Left lung (tissue), 10 donors: ENCODE data around the gene C8B. TPM values are rescaled to one million over a fixed set of nuclear protein-coding genes. Genes with fewer than 3 reads are reported as not detected.

ENCODE experiments used
- ATAC-seq: fragments of 200-7000 bp; cut with Tn5 transposase; one replicate; pipeline ENCODE4 v1.9.1; 2020; ENCODE audit warnings: moderate library complexity
- DNase-seq, 4 donors: peaks; one replicate each; pipeline ENCODE4 v3.0.0-alpha.2; 2013 to 2020
- H3K27ac ChIP-seq, 2 donors: fragments of 200-600 bp; sonication (generic) in 1 of 2; one replicate each; pipeline versions ENCODE4 v1.5.0 to v1.8.0; 2020 to 2021
- H3K27me3 ChIP-seq, 2 donors: fragments of 200-600 bp; sonication (generic) in 1 of 2; one replicate each; pipeline versions ENCODE4 v1.5.0 to v1.8.0; 2020 to 2021
- H3K36me3 ChIP-seq, 2 donors: fragments of 200-600 bp; sonication (generic) in 1 of 2; one replicate each; pipeline versions ENCODE4 v1.5.0 to v1.8.0; 2020 to 2021
- H3K4me1 ChIP-seq, 2 donors: fragments of 200-600 bp; one replicate each; pipeline ENCODE4 v1.8.0; 2021
- H3K4me3 ChIP-seq, 2 donors: fragments of 200-600 bp; sonication (generic) in 1 of 2; one replicate each; pipeline versions ENCODE4 v1.5.0 to v1.8.0; 2020 to 2021; ENCODE audit warnings: mild to moderate bottlenecking in 1 of 2
- H3K9me3 ChIP-seq, 2 donors: fragments of 200-600 bp; sonication (generic) in 1 of 2; one replicate each; pipeline versions ENCODE4 v1.5.0 to v1.8.0; 2020 to 2021
- intact Hi-C, 2 donors: fragments of 100-400 bp; cut with DNase I; formaldehyde crosslinking; loops; one replicate each; pipeline versions ENCODE4 v1.11.2 to v1.14.2; 2022
- polyA plus RNA-seq, 6 donors: library from polyadenylated mRNA; unstranded; fragments of 120-200 nt; gene quantifications; one replicate each; pipeline ENCODE4 v1.2.1, GENCODE V29; 2013; ENCODE audit not compliant: insufficient read length in 6 of 6
- total RNA-seq, 2 donors: library from RNA; stranded (reverse); fragmentation: NEBNext Ultra II Directional; extraction: Animal tissue kit (Norgen Biotek cat#: 25700); gene quantifications; one replicate each; pipeline ENCODE4 v1.2.1, GENCODE V29; 2021
- TF ChIP-seq, protein P1 (sequence below), 2 donors: fragments of 200-600 bp; sonication (generic) in 1 of 2; IDR thresholded peaks; one replicate each; pipeline versions ENCODE4 v1.5.0 to v1.8.0; 2021; ENCODE audit warnings: antibody characterized with exemption in 2 of 2
- donor health status: DM: no; HTN: yes; CAD: no.
- donor health status: DM: no; HTN: no; CAD: no.

C8B gene
- total and polyA plus RNA-seq, 8 donors: 0.09 to 0.71 (median 0.18) TPM; not detected in 2

DNA sequence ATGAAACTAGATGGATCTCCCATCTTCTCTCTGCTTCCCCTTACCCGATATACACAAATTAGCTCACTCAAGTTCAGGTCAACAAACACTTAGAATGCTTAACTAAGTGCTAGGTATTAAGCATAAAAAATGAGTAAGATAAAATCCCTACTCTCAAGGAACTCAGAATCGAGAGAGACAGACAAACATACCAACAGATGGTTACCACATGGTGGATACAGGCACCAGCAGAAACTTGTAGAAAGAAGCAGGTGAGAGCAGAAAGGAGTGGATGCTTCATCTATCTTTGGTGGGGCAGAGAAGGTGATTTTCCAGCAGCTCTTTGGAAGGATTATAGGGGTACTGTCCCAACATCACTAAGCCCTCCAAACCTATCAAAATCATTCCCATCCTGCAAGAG is 32.2 kb downstream of the C8B start:
- Histone ChIP-seq H3K4me1 (no peaks in the 10 kb centered on the region), H3K27ac (no peak overlapping the region), H3K4me3 (no peak overlapping the region), H3K36me3 (no peaks in the 10 kb centered on the region), H3K27me3 (no peaks in the 10 kb centered on the region), H3K9me3 (no peaks in the 10 kb centered on the region)
- intact Hi-C loops: no loop called here
- ATAC-seq (no peak), DNase-seq (no peak)
- TF ChIP-seq, protein P1, sequence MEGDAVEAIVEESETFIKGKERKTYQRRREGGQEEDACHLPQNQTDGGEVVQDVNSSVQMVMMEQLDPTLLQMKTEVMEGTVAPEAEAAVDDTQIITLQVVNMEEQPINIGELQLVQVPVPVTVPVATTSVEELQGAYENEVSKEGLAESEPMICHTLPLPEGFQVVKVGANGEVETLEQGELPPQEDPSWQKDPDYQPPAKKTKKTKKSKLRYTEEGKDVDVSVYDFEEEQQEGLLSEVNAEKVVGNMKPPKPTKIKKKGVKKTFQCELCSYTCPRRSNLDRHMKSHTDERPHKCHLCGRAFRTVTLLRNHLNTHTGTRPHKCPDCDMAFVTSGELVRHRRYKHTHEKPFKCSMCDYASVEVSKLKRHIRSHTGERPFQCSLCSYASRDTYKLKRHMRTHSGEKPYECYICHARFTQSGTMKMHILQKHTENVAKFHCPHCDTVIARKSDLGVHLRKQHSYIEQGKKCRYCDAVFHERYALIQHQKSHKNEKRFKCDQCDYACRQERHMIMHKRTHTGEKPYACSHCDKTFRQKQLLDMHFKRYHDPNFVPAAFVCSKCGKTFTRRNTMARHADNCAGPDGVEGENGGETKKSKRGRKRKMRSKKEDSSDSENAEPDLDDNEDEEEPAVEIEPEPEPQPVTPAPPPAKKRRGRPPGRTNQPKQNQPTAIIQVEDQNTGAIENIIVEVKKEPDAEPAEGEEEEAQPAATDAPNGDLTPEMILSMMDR (IDR thresholded peaks at IDR 0.05): no peak

DNA sequence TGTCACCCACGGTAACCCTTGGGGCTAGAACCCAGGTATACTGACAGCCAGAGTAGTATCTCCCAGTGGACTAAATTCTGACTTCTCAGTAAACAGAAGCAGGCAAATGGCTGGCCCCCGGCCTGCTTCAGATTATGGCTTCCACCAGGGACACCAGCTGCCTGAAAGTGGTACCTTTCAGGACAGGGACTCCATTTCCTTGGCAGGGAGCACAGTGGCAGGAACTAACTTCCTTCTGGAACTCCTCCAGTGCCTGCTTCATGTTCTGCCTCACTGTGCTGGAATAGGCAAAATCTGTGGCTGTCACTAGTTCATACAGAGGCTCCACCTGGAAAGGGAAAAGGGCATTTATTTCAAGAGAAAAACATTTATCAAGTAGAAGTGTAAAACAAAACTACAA is 32.7 kb downstream of the C8B start:
- ATAC-seq: no peak
- TF ChIP-seq, protein P1 (IDR thresholded peaks at IDR 0.05): no peak
- intact Hi-C loops: no loop called here
- no peak for DNase-seq
- Histone ChIP-seq H3K4me3 (no peak overlapping the region), H3K4me1 (no peaks in the 10 kb centered on the region), H3K27me3 (no peaks in the 10 kb centered on the region), H3K9me3 (no peaks in the 10 kb centered on the region), H3K36me3 (no peaks in the 10 kb centered on the region), H3K27ac (no peak overlapping the region)

DNA sequence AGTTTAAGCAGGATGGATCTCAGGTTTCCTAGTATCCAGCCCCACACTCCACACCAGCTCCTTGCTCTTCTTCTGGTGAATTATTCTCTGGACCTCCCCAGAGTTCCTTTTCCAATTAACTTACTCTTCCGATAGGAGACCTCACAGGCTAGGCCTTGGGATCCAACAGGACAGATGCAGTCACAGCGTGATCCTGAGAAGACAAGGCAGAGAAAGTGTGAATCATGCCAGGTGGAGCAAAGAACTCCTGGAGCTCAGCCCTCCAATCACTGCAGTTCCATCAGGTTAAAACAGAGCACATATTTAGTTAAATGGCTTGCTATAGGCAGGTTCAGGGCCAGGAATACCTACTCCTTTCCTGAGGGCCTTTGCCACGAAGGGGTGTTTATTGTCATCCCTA is 34.1 kb downstream of the C8B start:
- no peak overlapping the region for H3K27ac ChIP-seq
- no peak for ATAC-seq
- intact Hi-C loops: no loop called here
- no peaks in the 10 kb centered on the region for H3K27me3 ChIP-seq
- H3K4me1 ChIP-seq: no peaks in the 10 kb centered on the region
- TF ChIP-seq, protein P1 (IDR thresholded peaks at IDR 0.05): no peak
- no peak overlapping the region for H3K4me3 ChIP-seq
- H3K36me3 ChIP-seq: no peaks in the 10 kb centered on the region
- no peak for DNase-seq
- H3K9me3 ChIP-seq: no peaks in the 10 kb centered on the region

DNA sequence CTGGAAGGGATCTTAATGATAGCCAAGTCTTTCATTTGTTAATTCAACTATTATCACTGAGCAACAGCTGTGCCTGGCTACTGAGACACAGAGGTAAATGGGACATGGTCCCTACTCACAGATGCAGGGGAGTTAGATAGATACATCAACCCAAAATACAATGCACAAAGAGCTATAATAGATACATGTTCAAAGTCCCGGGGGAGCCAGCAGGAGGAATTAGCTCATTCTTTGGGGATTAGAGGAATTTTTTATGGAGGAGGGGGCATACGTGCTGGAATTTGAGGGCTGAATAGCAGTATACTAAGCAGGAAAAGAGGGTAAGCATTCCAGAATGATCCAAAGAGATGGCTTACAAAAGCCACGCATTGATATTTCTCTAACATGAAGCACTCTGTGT is 34.6 kb downstream of the C8B start:
- no peaks in the 10 kb centered on the region for H3K4me1 ChIP-seq
- H3K36me3 ChIP-seq: no peaks in the 10 kb centered on the region
- TF ChIP-seq, protein P1 (IDR thresholded peaks at IDR 0.05): no peak
- H3K27ac ChIP-seq: no peak overlapping the region
- intact Hi-C loops: no loop called here
- H3K4me3 ChIP-seq: no peak overlapping the region
- H3K9me3 ChIP-seq: no peaks in the 10 kb centered on the region
- DNase-seq (no peak), ATAC-seq (no peak)
- H3K27me3 ChIP-seq: no peaks in the 10 kb centered on the region

DNA sequence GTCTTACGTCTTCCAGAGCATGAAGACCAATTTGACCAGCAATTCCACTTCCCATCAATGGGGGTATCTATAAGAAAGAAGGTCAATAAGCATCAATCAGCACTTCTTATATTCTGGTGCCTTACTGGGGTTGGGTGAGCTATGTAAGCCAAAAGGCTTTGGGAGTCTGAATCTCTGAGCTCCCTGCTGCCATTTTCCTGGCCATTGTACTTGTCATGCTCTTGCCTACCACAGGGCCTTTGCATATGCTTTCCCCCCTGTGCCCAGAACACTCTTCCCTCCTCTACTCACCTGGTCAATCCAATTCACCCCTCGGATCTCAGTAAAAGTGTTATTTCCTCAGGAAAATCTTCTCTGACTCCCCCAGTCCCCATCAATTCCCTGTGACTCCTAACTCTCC is 36.3 kb downstream of the C8B start:
- H3K4me1 ChIP-seq: no peaks in the 10 kb centered on the region
- no peak overlapping the region for H3K4me3 ChIP-seq
- DNase-seq (no peak), ATAC-seq (no peak)
- no peaks in the 10 kb centered on the region for H3K36me3 ChIP-seq
- no peaks in the 10 kb centered on the region for H3K27me3 ChIP-seq
- no peak overlapping the region for H3K27ac ChIP-seq
- no peaks in the 10 kb centered on the region for H3K9me3 ChIP-seq
- intact Hi-C loops: no loop called here
- TF ChIP-seq, protein P1 (IDR thresholded peaks at IDR 0.05): no peak
